GM10266 (cell line): ENCODE measurements around the gene USP36.
"Not testable (repeated sequence)": the region's sequence is repeated elsewhere in the genome, so short reads cannot be mapped to it uniquely, and the experiment has no call there.

ENCODE experiments used
- DNase-seq: peaks from one replicate; pipeline ENCODE4 v3.0.0; 2012; ENCODE audit errors: extremely low spot score
- TF ChIP-seq, protein P1 (sequence below): IDR thresholded peaks from 2 replicates; pipeline ENCODE4 v1.5.1; 2012; ENCODE audit warnings: mild to moderate bottlenecking, low read depth; ENCODE audit not compliant: control insufficient read depth, insufficient read depth; ENCODE audit errors: missing control alignments

USP36 gene

GRCh38 chr17:78878261-78878660 lies 37.6 kb upstream of the USP36 start:
- TF ChIP-seq, protein P1, sequence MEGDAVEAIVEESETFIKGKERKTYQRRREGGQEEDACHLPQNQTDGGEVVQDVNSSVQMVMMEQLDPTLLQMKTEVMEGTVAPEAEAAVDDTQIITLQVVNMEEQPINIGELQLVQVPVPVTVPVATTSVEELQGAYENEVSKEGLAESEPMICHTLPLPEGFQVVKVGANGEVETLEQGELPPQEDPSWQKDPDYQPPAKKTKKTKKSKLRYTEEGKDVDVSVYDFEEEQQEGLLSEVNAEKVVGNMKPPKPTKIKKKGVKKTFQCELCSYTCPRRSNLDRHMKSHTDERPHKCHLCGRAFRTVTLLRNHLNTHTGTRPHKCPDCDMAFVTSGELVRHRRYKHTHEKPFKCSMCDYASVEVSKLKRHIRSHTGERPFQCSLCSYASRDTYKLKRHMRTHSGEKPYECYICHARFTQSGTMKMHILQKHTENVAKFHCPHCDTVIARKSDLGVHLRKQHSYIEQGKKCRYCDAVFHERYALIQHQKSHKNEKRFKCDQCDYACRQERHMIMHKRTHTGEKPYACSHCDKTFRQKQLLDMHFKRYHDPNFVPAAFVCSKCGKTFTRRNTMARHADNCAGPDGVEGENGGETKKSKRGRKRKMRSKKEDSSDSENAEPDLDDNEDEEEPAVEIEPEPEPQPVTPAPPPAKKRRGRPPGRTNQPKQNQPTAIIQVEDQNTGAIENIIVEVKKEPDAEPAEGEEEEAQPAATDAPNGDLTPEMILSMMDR, result no peak
- DNase-seq, result no peak

DNA sequence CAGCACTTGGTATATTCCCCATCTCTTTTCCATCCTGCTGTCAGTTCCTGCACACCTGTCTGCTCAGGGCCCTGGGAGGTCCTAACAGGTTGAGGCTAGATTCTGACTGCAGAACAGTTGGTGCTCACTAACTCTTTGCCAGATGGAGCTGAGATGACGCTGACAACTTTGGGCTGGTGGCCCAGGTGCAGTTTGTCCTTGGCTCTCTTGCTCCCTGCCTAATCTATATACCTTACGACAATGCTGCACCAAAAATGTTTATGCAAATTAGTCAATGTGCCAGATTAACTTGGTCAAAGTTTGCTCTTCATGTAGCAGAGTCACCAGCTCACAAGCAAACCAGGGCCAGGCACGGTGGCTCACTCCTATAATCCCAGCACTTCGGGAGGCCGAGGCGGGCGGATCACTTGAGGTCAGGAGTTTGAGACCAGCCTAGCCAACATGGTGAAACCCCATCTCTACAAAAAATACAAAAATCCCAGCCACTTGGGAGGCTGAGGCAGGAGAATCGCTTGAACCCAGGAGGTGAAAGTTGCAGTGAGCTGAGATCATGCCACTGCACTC lies 36.4 kb upstream of the USP36 start:
- not testable (repeated sequence) for DNase-seq

DNA sequence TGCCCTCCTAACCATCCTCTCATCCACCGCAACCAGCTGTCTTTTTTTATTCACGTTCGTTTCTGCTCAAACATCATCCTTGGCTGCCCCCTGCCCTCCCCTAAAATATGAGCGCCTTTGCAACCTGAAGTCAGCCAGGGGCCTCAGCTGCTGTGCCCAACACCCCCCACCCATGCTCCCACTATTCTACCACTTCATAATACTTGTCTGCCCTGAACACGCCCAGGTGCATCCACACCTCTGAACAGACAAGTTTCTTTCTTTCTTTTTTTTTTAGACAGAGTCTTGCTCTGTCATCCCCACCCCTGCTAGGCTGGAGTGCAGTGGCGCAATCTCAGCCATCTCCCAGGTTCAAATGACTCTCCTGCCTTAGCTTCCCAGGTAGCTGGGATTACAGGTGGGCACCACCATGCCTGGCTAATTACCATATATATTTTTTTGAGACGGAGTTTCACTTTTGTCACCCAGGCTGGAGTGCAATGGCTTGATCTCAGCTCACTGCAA lies 35.5 kb upstream of the USP36 start:
- no peak for DNase-seq
- TF ChIP-seq, protein P1, result no peak

GRCh38 chr17:78875363-78876093 lies 34.9 kb upstream of the USP36 start:
- DNase-seq, result no peak

DNA sequence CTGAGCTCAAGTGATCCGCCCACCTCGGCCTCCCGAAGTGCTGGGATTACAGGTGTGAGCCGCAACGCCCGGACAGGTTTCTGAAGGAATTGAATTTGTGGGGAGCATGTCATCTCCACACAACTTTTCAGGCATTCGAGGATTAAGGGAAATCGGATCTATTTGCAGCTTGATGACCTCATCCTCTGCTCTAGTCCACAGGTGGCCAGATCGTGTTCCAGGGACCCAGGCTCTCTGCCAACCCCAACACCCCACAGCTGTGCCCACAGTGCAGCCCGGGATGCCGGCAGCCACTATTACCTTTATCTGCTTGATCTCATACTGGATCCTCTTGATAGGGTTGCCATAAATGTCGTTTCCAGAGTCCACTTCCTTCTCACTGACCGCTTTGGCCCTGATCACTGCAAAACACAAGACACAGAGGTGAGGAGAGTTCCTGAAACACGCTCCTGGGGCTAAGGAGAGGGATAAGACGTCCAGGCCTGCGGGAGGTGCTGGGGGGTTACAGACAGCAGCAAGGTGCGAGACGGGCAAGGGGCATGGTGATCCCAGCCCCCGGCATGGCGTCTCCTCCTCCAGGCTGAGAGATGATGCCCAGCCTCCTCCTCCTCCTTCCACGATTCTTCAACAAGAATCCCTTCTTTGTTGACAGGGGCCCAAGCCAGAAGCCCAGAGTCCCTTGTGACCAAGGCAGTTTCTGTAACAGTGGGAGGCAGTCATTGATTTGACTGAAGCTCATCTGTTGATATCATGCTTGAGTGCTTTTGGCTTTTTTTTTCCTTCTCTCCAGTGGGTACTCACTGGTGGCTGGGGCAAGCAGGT lies 33.1 kb upstream of the USP36 start:
- DNase-seq, result no peak
- TF ChIP-seq, protein P1, result no peak

More at GRCh38 chr17:78875363-78876093, 34.9 kb upstream of the USP36 start:
- TF ChIP-seq, protein P1, result no peak

DNA sequence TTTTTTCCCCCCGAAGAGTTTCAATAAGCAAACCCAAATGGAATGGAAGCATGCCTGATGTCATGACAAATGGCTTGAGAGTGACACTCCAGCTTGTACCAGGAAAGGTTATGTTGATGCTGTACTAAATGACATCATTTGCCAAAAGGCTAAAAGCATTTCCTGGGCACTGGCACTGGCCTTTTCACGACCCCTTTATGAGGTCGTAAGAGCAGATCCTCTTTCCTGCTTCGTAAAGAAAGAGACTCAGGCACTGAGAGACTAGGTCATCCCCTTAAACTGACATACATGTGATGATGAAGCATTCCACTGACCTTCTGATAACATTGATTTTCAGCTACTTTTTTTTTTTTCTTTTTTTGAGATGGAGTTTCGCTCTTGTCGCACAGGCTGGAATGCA lies 31.9 kb upstream of the USP36 start:
- no peak for DNase-seq
- TF ChIP-seq, protein P1, result no peak

GRCh38 chr17:78870621-78871020 lies 30.0 kb upstream of the USP36 start:
- DNase-seq, result no peak
- TF ChIP-seq, protein P1, result no peak
